Jurkat, Clone E6-1 (cell line): ENCODE measurements around the gene TYK2.
A peak's percentile ranks its signal among the peaks of the same experiment; 100 is the strongest.
"Not testable (repeated sequence)": the region's sequence is repeated elsewhere in the genome, so short reads cannot be mapped to it uniquely, and the experiment has no call there.

Source experiments
- DNase-seq: peaks from one replicate; pipeline ENCODE4 v3.0.0-alpha.2; 2011; ENCODE audit warnings: low read depth, low spot score
- H3K4me3 ChIP-seq: 2 replicates; pipeline ENCODE4 v1.5.1; 2011; ENCODE audit warnings: mild to moderate bottlenecking, low read length, control low read depth, moderate library complexity

The TYK2 gene

DNA sequence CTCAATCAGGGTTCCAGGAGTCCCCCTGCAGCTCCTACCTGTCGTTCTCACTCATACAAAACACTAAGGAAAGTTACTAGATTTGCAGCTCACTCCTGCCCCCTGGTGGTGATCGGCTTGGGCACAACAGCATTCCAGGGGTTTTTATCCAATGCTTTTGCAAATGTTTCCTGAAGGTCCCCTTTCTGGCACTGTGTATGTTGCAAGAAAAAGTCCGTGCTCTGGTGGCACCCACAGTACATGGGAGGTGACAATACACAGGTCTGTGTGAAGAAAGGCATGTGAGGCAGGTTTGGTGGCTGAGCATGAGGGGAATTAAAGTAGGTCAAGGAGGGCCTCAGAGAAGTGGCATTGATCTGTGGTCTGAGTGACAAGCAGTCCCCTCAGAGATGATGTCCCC, 8.6 kb upstream of the TYK2 start:
- no peak overlapping the region for H3K4me3 ChIP-seq
- peak; percentile 75 for DNase-seq

- no peak overlapping the region for H3K4me3 ChIP-seq
- DNase-seq, result no peak
Observed at GRCh38 chr19:10384580-10384979, 4.2 kb upstream of the TYK2 start.

GRCh38 chr19:10383223-10383499, 2.8 kb upstream of the TYK2 start:
- H3K4me3 ChIP-seq, DNase-seq: not testable (repeated sequence)

- no peak for DNase-seq
- H3K4me3 ChIP-seq, result peak overlapping the region; percentile 96
Observed at GRCh38 chr19:10379880-10380312, 476 bp downstream of the TYK2 start.

DNA sequence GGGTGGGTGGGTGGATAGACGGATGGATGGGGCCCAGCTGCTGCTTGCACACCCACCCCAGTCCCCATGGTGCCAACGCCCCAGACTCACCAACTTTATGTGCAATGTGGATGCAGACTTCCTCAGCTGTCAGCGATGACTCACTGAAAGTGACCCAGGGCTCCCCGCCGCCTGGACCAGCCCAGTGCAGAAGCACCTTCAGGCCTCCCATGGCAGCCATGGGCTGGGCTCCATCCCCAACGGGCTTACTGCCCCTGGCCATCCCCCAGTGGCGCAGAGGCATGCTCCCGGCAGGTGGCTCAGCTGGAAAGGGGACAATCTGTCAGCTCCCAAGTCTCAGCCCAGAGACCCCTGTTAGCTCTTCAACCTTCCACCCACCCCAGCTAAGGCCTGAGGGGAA, 2.2 kb downstream of the TYK2 start:
- H3K4me3 ChIP-seq, result no peak overlapping the region
- no peak for DNase-seq

- DNase-seq, H3K4me3 ChIP-seq: not testable (repeated sequence)
Observed at GRCh38 chr19:10377140-10377640, 3.2 kb downstream of the TYK2 start.

DNA sequence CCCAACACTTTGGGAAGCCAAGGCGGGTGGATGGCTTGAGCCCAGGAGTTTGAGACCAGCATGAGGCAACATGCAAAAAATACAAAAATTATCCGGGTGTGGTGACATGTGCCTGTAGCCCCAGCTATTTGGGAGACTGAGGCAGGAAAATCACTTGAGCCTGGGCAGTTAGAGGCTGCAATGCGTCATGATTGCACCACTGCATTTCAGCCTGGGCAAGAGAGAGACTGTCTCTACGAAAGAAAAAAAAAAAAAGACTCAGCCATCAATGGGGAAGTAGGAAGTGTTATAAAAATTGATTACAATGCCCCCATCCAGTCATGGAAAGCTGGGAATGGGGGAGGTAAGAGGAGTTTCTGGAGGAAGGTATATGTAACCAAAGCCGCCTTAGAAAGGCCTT, 5.4 kb downstream of the TYK2 start:
- H3K4me3 ChIP-seq, result no peak overlapping the region

DNA sequence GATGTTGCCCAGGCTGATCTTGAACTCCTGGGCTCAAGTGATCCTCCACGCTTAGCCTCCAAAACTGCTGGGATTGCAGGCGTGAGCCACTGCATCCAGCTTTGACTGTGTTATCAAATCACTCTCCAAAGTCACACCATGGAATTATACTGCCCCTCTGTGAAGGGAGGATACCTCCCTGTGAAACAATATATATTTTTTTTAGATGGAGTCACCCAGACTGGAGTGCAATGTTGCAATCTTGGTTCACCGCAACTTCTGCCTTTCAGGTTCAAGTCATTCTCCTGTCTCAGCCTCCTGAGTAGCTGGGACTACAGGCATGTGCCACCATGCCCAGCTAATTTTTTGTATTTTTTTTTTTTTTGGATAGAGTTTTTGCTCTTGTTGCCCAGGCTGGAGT, 7.7 kb downstream of the TYK2 start:
- DNase-seq, result no peak
- H3K4me3 ChIP-seq, result no peak overlapping the region

More for the DNA sequence above, 5.4 kb downstream of the TYK2 start:
- DNase-seq, result no peak

DNA sequence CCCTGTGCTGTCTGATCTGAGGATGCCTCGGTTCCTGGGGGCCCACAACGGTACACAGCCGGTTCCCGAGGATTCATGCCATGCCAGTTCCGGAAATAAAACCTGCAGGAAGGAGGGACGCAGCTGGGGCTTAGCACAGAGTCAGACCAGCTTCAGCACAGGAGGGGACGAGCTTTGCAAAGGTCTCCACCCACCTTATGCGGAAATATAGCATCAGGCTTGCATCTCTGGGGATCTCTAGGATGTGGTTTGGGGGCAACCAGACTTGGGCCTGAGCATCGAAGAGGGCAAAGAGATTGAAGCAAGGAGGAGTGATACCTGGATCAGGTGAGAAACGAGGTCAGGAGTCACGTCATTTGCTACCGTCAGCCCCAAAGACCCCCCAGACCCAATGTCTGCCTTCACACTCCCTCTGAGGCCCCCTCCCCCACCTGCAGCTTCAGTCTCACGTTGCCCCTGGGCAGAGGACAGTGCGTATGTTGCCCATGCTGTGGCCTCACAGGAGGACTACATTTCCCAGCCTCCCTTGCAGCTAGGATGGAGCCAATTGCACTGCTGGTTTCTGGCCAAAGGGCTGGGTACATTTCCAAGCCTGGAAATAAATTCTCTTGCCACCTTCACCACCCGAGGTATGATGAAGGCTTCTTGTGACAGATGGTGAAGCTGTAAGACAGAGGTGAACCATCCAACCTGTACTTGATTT, 12.1 kb downstream of the TYK2 start:
- H3K4me3 ChIP-seq, result no peak overlapping the region
- no peak for DNase-seq

- not testable (repeated sequence) for DNase-seq, H3K4me3 ChIP-seq
Observed at GRCh38 chr19:10366950-10367512, 13.3 kb downstream of the TYK2 start.

GRCh38 chr19:10365518-10365917, 14.9 kb downstream of the TYK2 start:
- no peak overlapping the region for H3K4me3 ChIP-seq
- no peak for DNase-seq

GRCh38 chr19:10364644-10365043, 15.7 kb downstream of the TYK2 start:
- no peak overlapping the region for H3K4me3 ChIP-seq
- DNase-seq, result no peak

DNA sequence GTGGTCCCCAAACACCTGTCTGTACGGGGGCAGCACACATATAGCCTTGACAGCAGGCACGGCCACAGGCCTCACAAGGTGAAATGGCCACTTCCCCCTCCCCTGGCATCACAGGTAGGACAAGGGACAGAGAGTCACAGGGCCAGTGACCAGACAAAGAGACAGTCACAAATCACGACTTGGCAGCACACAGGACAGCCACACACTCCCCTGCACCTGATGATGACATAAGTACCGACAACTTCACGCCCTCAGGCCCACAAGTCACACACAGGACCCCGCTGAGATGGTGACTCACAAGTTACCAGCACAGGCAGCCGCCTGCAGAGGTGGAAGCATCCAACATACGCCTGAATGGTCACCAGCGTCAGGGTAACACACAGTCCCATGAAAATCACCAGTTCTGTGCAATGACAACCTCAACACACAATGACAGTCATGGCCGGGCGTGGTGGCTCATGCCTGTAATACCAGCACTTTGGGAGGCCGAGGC, 16.5 kb downstream of the TYK2 start:
- no peak for DNase-seq
- H3K4me3 ChIP-seq, result no peak overlapping the region

- DNase-seq, result no peak
- no peak overlapping the region for H3K4me3 ChIP-seq
Observed at GRCh38 chr19:10362259-10362658, 18.1 kb downstream of the TYK2 start.

GRCh38 chr19:10361569-10362011, 18.8 kb downstream of the TYK2 start:
- H3K4me3 ChIP-seq, result no peak overlapping the region
- no peak for DNase-seq

DNA sequence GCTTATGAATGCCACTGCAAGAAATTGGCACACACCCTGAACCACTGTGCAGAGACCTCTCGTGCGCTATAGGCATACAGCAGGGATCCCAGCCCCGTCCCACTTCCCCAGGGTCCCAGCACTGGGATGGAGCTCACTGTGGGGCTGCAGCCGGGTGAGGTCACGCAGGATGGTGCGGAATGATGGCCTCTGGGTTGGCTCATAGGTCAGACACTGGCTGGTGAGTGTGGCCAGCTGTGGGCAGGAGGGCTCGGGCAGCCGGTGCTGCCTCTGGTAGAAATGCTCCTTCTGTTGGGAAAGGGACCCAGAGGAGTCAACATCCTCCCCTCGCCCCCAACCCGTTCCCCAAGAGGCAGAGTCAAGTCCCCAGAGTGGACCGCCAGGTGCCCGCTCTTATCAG, 23.9 kb downstream of the TYK2 start:
- no peak for DNase-seq
- H3K4me3 ChIP-seq, result no peak overlapping the region

- no peak overlapping the region for H3K4me3 ChIP-seq
- peak; percentile 26 for DNase-seq
Observed at GRCh38 chr19:10353793-10354391, 26.5 kb downstream of the TYK2 start.

- H3K4me3 ChIP-seq, result no peak overlapping the region
- DNase-seq, result no peak
Observed at GRCh38 chr19:10352764-10353671, 27.4 kb downstream of the TYK2 start.

DNA sequence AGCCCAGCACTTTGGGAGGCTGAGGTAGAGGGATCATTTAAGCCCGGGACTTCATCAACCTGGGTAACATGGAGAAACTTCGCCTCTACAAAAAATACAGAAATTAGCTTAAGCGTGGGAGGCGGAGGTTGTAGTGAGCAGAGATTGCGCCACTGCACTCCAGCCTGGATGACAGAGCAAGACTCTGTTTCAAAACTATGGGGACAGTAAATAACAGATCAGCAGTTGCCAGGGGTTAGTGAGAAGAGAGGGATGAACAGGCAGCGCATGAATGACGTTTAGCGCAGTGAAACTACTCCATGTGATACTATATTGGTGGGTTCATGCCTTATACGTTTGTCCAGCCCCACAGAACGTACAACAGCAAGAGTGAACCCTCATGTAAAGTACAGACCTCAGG, 33.9 kb downstream of the TYK2 start:
- DNase-seq, result no peak
- H3K4me3 ChIP-seq, result no peak overlapping the region

DNA sequence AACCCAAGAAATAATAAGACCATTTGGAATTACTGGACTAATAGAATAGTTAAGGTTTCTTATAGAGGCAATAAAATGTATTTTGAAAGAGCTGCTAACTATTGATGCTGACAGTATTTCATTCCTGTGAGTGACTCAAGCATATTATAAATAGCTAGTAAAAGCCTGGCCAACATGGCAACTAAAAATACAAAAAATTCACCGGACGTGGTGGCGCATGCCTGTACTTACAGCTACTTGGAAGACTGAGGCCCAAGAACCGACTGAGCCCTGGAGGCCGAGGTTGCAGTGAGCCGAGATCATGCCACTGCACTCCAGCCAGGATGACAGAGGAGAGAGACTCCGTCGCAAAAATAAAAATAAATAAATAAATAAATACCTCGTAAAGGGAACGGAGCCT, 35.6 kb downstream of the TYK2 start:
- H3K4me3 ChIP-seq, result no peak overlapping the region
- no peak for DNase-seq
